Activated naive CD4-positive, alpha-beta T cell treated with anti-CD3 and anti-CD28 coated beads for 36 hours (primary cell): Measurements from ENCODE around the gene ZNF609. TPM values are rescaled to one million over a fixed set of nuclear protein-coding genes. Genes with fewer than 3 reads are reported as not detected.
A peak's percentile ranks its signal among the peaks of the same experiment; 100 is the strongest.

Experiments used
- CTCF ChIA-PET: fragments of 350-600 bp; sonication (Branson Sonifier 250); formaldehyde crosslinking; loops from one replicate; lab custom pipeline; 2021; ENCODE audit warnings: antibody characterized with exemption; lab: Charles Lee
- DNase-seq: peaks from one replicate; pipeline ENCODE4 v3.0.0-alpha.2; 2020
- H3K27ac Mint-ChIP-seq: one replicate; pipeline ENCODE4 v1.8.0; 2021; ENCODE audit warnings: mild to moderate bottlenecking, mixed read lengths
- H3K27me3 Mint-ChIP-seq: one replicate; pipeline ENCODE4 v1.8.0; 2021; ENCODE audit warnings: low read depth, mixed read lengths
- H3K36me3 Mint-ChIP-seq: one replicate; pipeline ENCODE4 v1.8.0; 2021; ENCODE audit warnings: low read depth, mixed read lengths
- H3K4me1 Mint-ChIP-seq: one replicate; pipeline ENCODE4 v1.8.0; 2021; ENCODE audit warnings: low read depth, mixed read lengths
- H3K4me3 Mint-ChIP-seq: one replicate; pipeline ENCODE4 v1.8.0; 2021; ENCODE audit warnings: mild to moderate bottlenecking, moderate library complexity, mixed read lengths
- H3K9me3 Mint-ChIP-seq: one replicate; pipeline ENCODE4 v1.8.0; 2021; ENCODE audit warnings: mixed read lengths
- intact Hi-C: fragments of 100-400 bp; cut with micrococcal nuclease; formaldehyde crosslinking; loops from one replicate; pipeline ENCODE4 v1.15.1; 2023
- total RNA-seq, 2 experiments: library from RNA; stranded (reverse); gene quantifications; one replicate each; pipeline ENCODE4 v1.2.3, GENCODE V29; 2021

Gene ZNF609
- total RNA-seq, 2 experiments from 2014 or later: 39.5 to 40.4 TPM

DNA sequence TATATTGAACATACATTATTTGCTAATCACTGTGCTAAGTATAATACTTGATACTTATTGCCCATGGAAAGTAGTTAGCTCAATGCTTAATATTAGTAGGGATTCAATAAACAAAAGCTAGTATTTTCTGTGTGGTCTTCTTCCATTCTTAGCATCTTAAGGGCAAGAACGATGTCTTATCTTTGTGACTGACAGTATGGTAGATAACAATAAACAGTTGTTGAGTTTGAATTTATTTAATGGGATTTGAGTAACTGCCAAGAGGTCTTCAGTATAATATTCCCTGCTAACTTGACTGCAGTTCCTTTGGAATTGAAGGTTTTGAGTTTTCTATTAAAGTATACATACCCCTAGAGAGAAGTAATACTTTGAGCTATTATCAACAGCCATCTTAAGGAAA lies 70.1 kb downstream of the ZNF609 start:
- intact Hi-C loops: loop anchor here (5.0 kb wide), 1 partner anchor 122 kb away; no protein-coding TSS in a partner anchor
- Mint-ChIP-seq H3K4me3 (no peak overlapping the region), H3K9me3 (no peaks in the 10 kb centered on the region), H3K27me3 (no peaks in the 10 kb centered on the region), H3K27ac (no peak overlapping the region), H3K4me1 (peaks cover 77% of the 10 kb centered on the region), H3K36me3 (peaks cover 15% of the 10 kb centered on the region)
- CTCF ChIA-PET: interaction anchor here (0.6 to 1.2 kb wide), 7 partner anchors 10 to 197 kb away, joined by 3 read pairs; no protein-coding TSS in a partner anchor
- no peak for DNase-seq

GRCh38 chr15:64530918-64531317 lies 70.5 kb downstream of the ZNF609 start:
- CTCF ChIA-PET: interaction anchor here (0.7 to 1.2 kb wide), 6 partner anchors 10 to 197 kb away, joined by 3 read pairs; no protein-coding TSS in a partner anchor

GRCh38 chr15:64532521-64533315 lies 72.3 kb downstream of the ZNF609 start:
- peak overlapping the region; percentile 54 for H3K27ac Mint-ChIP-seq
- peaks cover 15% of the 10 kb centered on the region for H3K36me3 Mint-ChIP-seq
- peaks cover 68% of the 10 kb centered on the region for H3K4me1 Mint-ChIP-seq
- no peaks in the 10 kb centered on the region for H3K9me3 Mint-ChIP-seq
- intact Hi-C loops: loop anchor here (2.0 to 5.0 kb wide), 3 partner anchors 30 to 120 kb away; partner anchors contain the start of gene ZNF609
- peak; percentile 54 for DNase-seq
- CTCF ChIA-PET: interaction anchor here (1.0 to 1.1 kb wide), 2 partner anchors 11 to 98 kb away, joined by 3 to 6 read pairs; no protein-coding TSS in a partner anchor
- peak overlapping the region; percentile 24 for H3K4me3 Mint-ChIP-seq
- H3K27me3 Mint-ChIP-seq: no peaks in the 10 kb centered on the region

More at GRCh38 chr15:64530918-64531317, 70.5 kb downstream of the ZNF609 start:
- H3K36me3 Mint-ChIP-seq: peaks cover 15% of the 10 kb centered on the region
- peaks cover 75% of the 10 kb centered on the region for H3K4me1 Mint-ChIP-seq
- H3K27ac Mint-ChIP-seq: no peak overlapping the region
- intact Hi-C loops: loop anchor here (5.0 kb wide), 1 partner anchor 121 kb away; no protein-coding TSS in a partner anchor
- H3K27me3 Mint-ChIP-seq: no peaks in the 10 kb centered on the region
- no peaks in the 10 kb centered on the region for H3K9me3 Mint-ChIP-seq
- H3K4me3 Mint-ChIP-seq: no peak overlapping the region
- no peak for DNase-seq

DNA sequence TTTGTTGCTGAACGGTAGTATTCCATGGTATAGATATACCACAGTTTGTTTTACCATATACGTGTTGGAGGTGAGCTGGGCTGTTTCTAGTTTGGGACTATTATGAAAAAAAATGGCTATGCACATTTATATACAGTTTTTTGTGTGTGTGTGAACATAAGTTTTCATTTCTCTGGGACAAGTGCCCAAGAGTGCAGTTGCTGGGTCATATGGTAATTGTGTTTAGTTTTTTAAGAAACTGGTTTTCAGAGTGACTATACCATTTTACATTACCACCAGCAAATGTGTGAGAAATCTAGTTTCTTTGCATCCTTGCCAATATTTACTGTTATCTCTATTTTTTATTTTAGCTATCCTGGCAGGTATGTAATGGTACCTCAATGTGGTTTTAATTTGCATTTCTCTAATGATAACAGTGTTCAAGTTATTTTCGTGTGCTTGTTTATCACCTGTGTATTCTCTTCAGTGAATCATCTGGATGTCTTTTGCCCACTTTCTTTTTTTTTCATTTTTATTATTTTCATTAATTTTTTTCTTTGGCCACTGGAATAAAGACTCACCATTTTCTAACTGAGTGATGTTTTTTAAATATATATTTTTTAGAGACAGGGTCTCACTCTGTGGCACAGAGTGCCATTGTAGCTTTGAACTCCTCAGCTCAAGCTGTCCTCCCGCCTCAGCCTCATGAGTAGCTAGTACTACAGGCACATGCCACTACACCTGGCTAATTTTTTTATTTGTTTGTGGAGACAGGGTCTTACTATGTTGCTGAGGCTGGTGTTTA lies 75.3 kb downstream of the ZNF609 start:
- Mint-ChIP-seq H3K27ac (peak overlapping the region; percentile 71), H3K9me3 (no peaks in the 10 kb centered on the region), H3K27me3 (no peaks in the 10 kb centered on the region), H3K4me3 (no peak overlapping the region), H3K36me3 (peaks cover 9% of the 10 kb centered on the region), H3K4me1 (peaks cover 54% of the 10 kb centered on the region)
- CTCF ChIA-PET: interaction anchor here (0.6 kb wide), 1 partner anchor 107 kb away, joined by 3 read pairs; no protein-coding TSS in a partner anchor
- DNase-seq: no peak
- intact Hi-C loops: no loop called here

- Mint-ChIP-seq H3K4me3 (no peak overlapping the region), H3K9me3 (no peaks in the 10 kb centered on the region), H3K36me3 (peaks cover 9% of the 10 kb centered on the region), H3K27ac (peak overlapping the region; percentile 71), H3K27me3 (no peaks in the 10 kb centered on the region), H3K4me1 (peaks cover 48% of the 10 kb centered on the region)
- no peak for DNase-seq
- intact Hi-C loops: no loop called here
- CTCF ChIA-PET: no interaction called here
Observed at GRCh38 chr15:64536244-64536836, 76.0 kb downstream of the ZNF609 start.

DNA sequence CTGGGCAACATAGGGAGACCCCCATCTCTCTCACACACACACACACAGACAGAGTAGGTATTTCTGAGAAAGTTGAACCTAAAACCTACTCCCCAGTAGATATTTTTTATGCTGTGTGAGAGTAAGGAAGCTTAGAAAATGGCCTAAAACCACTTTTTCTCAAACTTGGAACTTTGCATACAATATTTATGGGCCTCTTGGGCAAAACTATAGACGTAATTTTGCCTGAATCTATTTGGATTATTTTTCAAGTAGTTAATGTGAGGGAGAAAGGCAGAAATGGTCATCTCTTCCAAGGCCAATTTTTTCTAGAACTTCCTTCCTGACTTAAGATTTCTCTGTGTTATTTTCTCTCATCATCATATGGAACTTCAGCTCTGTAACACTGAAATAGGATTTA lies 81.7 kb downstream of the ZNF609 start:
- no peak overlapping the region for H3K27ac Mint-ChIP-seq
- intact Hi-C loops: no loop called here
- no peak for DNase-seq
- no peak overlapping the region for H3K4me3 Mint-ChIP-seq
- H3K36me3 Mint-ChIP-seq: peaks cover 6% of the 10 kb centered on the region
- H3K9me3 Mint-ChIP-seq: no peaks in the 10 kb centered on the region
- no peaks in the 10 kb centered on the region for H3K27me3 Mint-ChIP-seq
- H3K4me1 Mint-ChIP-seq: peaks cover 44% of the 10 kb centered on the region
- CTCF ChIA-PET: interaction anchor here (0.6 kb wide), 1 partner anchor 15 kb away, joined by 4 read pairs; no protein-coding TSS in a partner anchor

DNA sequence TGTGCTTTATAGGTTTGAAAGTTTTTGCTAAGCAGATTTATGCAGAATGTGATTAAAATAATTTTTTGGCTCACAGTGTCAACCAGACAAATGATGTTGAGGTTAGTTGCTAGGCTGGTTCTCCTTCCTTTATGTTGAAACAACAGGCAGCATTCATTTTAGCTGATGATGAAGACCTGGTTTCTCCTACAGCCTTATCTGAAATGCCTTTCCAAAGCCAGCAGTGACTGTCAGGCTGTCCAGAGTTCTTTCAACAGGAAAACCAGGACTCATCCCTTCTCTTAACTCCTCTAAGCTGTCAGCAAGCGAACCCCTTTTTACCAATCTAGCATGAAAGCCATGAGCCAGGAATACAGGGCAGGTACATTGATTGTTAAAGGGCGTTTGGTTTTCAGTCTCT lies 84.1 kb downstream of the ZNF609 start:
- no peaks in the 10 kb centered on the region for H3K9me3 Mint-ChIP-seq
- no peak for DNase-seq
- peaks cover 8% of the 10 kb centered on the region for H3K36me3 Mint-ChIP-seq
- CTCF ChIA-PET: no interaction called here
- no peak overlapping the region for H3K4me3 Mint-ChIP-seq
- H3K27me3 Mint-ChIP-seq: no peaks in the 10 kb centered on the region
- H3K27ac Mint-ChIP-seq: no peak overlapping the region
- intact Hi-C loops: no loop called here
- H3K4me1 Mint-ChIP-seq: peaks cover 57% of the 10 kb centered on the region

DNA sequence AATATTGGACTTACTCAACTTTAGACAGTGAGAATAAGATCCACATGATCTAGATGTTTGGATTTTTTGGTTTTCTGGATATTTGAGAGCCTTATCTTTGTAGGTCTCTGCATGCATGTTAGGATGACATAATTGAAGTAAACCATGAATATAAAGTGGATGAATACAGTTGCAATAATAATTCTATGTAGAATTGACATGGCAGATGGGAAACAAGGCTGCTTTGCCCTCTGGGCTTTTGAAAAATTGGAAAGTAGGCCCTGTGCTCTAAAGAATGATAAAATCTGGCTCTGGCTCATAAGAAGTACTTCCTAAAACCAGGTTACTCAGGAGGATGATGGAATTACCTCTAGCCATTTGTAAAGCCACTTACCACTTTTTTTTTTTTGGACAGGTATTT lies 86.9 kb downstream of the ZNF609 start:
- no peak for DNase-seq
- intact Hi-C loops: no loop called here
- no peaks in the 10 kb centered on the region for H3K27me3 Mint-ChIP-seq
- CTCF ChIA-PET: interaction anchor here (0.7 kb wide), 1 partner anchor 107 kb away, joined by 3 read pairs; no protein-coding TSS in a partner anchor
- peaks cover 8% of the 10 kb centered on the region for H3K36me3 Mint-ChIP-seq
- H3K4me3 Mint-ChIP-seq: no peak overlapping the region
- no peaks in the 10 kb centered on the region for H3K9me3 Mint-ChIP-seq
- peaks cover 70% of the 10 kb centered on the region for H3K4me1 Mint-ChIP-seq
- no peak overlapping the region for H3K27ac Mint-ChIP-seq

- no peaks in the 10 kb centered on the region for H3K27me3 Mint-ChIP-seq
- DNase-seq: no peak
- H3K4me1 Mint-ChIP-seq: peaks cover 69% of the 10 kb centered on the region
- CTCF ChIA-PET: interaction anchor here (0.7 kb wide), 1 partner anchor 123 kb away, joined by 3 read pairs; no protein-coding TSS in a partner anchor
- no peak overlapping the region for H3K4me3 Mint-ChIP-seq
- peaks cover 6% of the 10 kb centered on the region for H3K36me3 Mint-ChIP-seq
- intact Hi-C loops: no loop called here
- no peak overlapping the region for H3K27ac Mint-ChIP-seq
- no peaks in the 10 kb centered on the region for H3K9me3 Mint-ChIP-seq
Observed at GRCh38 chr15:64548235-64548634, 87.9 kb downstream of the ZNF609 start.

DNA sequence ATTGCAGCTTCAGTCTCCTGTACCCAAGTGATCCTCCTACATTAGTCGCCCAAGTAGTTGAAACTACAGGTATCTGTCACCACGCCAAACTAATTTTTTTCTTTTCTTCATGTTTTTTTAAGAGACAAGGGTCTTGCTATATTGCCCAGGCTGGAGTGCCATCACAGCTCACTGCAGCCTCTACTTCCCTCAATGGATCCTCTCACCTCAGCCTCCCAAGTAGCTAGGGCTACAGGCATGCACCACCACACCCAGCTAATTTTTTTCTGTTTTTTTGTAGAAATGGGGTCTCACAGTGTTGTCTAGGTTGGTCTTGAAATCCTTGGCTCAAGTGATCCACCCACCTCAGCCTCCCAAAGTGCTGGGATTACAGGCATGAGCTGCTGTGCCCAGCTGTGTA lies 89.5 kb downstream of the ZNF609 start:
- H3K27me3 Mint-ChIP-seq: no peaks in the 10 kb centered on the region
- H3K4me3 Mint-ChIP-seq: no peak overlapping the region
- peaks cover 6% of the 10 kb centered on the region for H3K36me3 Mint-ChIP-seq
- no peaks in the 10 kb centered on the region for H3K9me3 Mint-ChIP-seq
- DNase-seq: no peak
- peaks cover 54% of the 10 kb centered on the region for H3K4me1 Mint-ChIP-seq
- intact Hi-C loops: no loop called here
- CTCF ChIA-PET: no interaction called here
- H3K27ac Mint-ChIP-seq: no peak overlapping the region

GRCh38 chr15:64552281-64552948 lies 92.0 kb downstream of the ZNF609 start:
- no peak overlapping the region for H3K4me3 Mint-ChIP-seq
- peaks cover 44% of the 10 kb centered on the region for H3K4me1 Mint-ChIP-seq
- intact Hi-C loops: no loop called here
- CTCF ChIA-PET: interaction anchor here (0.7 kb wide), 1 partner anchor 35 kb away, joined by 3 read pairs; no protein-coding TSS in a partner anchor
- DNase-seq: no peak
- peaks cover 4% of the 10 kb centered on the region for H3K36me3 Mint-ChIP-seq
- no peaks in the 10 kb centered on the region for H3K27me3 Mint-ChIP-seq
- H3K27ac Mint-ChIP-seq: no peak overlapping the region
- no peaks in the 10 kb centered on the region for H3K9me3 Mint-ChIP-seq
